ENCODE data around the gene CCDC170.

Gene CCDC170

GRCh38 chr6:151609146-151609902 lies 115.5 kb downstream of the CCDC170 start:
- Mint-ChIP-seq H3K36me3 (ENCODE audit: low read depth) (no peaks in the 10 kb centered on the region), H3K9me3 (no peaks in the 10 kb centered on the region), H3K4me1 (ENCODE audit: low read depth) (no peaks in the 10 kb centered on the region), H3K27ac (no peak overlapping the region), H3K4me3 (no peak overlapping the region), H3K27me3 (peaks cover 45% of the 10 kb centered on the region)
- DNase-seq: no peak

GRCh38 chr6:151610326-151610725 lies 116.5 kb downstream of the CCDC170 start:
- Mint-ChIP-seq H3K27ac (no peak overlapping the region), H3K4me3 (no peak overlapping the region), H3K36me3 (ENCODE audit: low read depth) (no peaks in the 10 kb centered on the region), H3K4me1 (ENCODE audit: low read depth) (no peaks in the 10 kb centered on the region), H3K9me3 (no peaks in the 10 kb centered on the region), H3K27me3 (peaks cover 46% of the 10 kb centered on the region)
- DNase-seq: no peak

DNA sequence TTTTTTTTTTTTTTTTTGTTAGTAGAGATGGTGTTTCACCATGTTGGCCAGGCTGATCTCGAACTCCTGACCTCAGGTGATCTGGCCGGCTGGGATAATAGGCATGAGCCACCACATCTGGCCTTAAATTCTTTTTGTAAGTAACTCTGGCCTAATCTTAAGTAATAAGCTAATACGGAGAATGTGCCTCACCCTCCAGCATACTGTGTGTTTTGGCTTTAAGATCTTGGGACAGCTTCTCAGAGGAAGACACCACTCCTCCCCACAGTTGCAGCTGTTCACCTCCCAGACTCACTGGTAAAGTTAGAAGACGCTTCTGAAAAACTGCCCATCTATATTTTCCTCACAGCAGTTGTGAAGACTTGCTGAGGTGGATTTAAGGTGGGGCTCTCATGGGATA lies 120.8 kb downstream of the CCDC170 start:
- Mint-ChIP-seq H3K4me3 (no peak overlapping the region), H3K36me3 (ENCODE audit: low read depth) (no peaks in the 10 kb centered on the region), H3K9me3 (no peaks in the 10 kb centered on the region), H3K27ac (no peak overlapping the region), H3K27me3 (peaks cover 45% of the 10 kb centered on the region), H3K4me1 (ENCODE audit: low read depth) (no peaks in the 10 kb centered on the region)
- DNase-seq: no peak

DNA sequence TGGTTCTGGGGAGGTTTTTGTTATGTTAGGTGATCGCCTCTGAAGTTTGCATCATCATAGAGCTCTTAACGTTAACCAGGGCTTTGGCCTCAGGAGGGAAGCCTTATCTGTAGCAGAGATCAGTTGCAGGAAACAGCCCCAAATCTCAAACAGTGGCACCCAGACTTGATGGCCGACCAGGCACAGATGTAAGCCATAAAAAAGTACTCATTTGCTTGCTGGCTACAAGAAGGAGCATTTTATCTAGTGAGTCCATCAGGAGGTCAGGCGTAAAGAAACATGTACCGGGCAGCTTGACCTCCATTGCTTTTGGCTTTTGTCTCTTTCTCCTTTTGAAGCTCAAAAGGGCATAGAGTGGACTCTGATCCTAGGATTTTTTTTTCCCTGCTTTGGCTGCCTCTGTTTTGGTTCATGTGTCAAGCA lies 122.3 kb downstream of the CCDC170 start:
- H3K4me1 Mint-ChIP-seq (ENCODE audit: low read depth): no peaks in the 10 kb centered on the region
- H3K27me3 Mint-ChIP-seq: peaks cover 39% of the 10 kb centered on the region
- H3K36me3 Mint-ChIP-seq (ENCODE audit: low read depth): no peaks in the 10 kb centered on the region
- no peak for DNase-seq
- H3K27ac Mint-ChIP-seq: no peak overlapping the region
- no peak overlapping the region for H3K4me3 Mint-ChIP-seq
- no peaks in the 10 kb centered on the region for H3K9me3 Mint-ChIP-seq

- no peak overlapping the region for H3K27ac Mint-ChIP-seq
- peaks cover 41% of the 10 kb centered on the region for H3K27me3 Mint-ChIP-seq
- no peaks in the 10 kb centered on the region for H3K9me3 Mint-ChIP-seq
- no peak overlapping the region for H3K4me3 Mint-ChIP-seq
- no peak for DNase-seq
- no peaks in the 10 kb centered on the region for H3K4me1 Mint-ChIP-seq (ENCODE audit: low read depth)
- H3K36me3 Mint-ChIP-seq (ENCODE audit: low read depth): no peaks in the 10 kb centered on the region
These were observed 122.8 kb downstream of the CCDC170 start for GRCh38 chr6:151616600-151616999.

DNA sequence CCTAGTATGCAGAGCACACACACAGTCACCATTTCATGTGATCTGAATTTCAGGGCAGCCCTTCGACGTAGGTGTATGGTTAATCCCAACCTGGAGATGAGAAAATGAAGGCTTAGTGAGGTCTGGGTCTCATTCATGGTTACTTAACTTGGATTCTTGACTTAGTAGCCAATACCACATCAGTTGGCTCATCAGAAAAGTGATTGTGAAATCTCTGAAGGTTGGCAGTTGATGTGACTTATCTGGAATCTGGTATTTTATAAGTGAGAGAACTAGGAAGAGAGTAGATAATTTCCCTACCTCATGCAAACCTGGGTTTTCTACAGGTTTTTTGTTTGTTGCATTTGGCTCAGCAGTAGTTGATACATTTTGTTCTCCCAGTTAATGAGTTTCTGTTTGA lies 123.7 kb downstream of the CCDC170 start:
- Mint-ChIP-seq H3K4me3 (no peak overlapping the region), H3K9me3 (no peaks in the 10 kb centered on the region), H3K27ac (no peak overlapping the region), H3K4me1 (ENCODE audit: low read depth) (no peaks in the 10 kb centered on the region), H3K36me3 (ENCODE audit: low read depth) (no peaks in the 10 kb centered on the region), H3K27me3 (peaks cover 37% of the 10 kb centered on the region)
- DNase-seq: no peak

DNA sequence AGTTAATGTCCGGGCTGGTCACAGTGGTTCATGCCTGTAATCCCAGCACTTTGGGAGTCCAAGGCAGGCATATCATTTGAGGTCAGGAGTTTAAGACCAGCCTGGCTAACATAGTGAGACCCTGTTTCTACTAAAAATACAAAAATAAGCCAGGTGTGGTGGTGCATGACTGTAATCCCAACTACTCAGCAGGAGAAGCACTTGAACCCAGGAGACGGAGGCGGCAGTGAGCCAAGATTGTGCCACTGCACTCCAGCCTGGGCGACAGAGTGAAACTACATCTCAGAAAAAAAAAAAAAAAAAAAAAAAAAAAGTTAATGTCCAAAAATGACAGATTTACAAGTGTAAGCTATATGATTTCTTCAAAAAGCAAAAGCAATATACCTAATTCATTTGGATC lies 124.9 kb downstream of the CCDC170 start:
- Mint-ChIP-seq H3K4me3 (no peak overlapping the region), H3K4me1 (ENCODE audit: low read depth) (no peaks in the 10 kb centered on the region), H3K27me3 (peaks cover 35% of the 10 kb centered on the region), H3K27ac (no peak overlapping the region), H3K9me3 (no peaks in the 10 kb centered on the region), H3K36me3 (ENCODE audit: low read depth) (no peaks in the 10 kb centered on the region)
- no peak for DNase-seq

DNA sequence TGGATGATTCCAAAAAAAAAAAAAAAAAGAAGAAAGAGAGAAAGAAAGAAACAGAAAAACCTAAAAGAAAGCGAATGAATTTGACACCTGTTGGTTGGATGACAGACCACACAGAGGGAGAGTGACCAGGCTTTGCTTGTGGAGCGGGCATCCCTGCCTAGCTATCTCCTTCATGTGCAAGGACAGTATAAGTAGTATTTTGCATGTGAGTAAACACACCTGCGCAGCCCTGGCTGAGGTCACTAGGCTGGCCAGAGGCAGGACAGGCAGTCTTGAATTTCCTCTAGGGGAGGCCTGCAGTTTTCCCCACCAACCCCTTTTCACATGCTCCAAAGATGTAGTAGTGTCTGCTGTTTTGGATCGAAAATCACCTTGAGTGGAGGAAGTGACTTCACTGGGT lies 126.4 kb downstream of the CCDC170 start:
- H3K9me3 Mint-ChIP-seq: no peaks in the 10 kb centered on the region
- no peak overlapping the region for H3K27ac Mint-ChIP-seq
- peaks cover 26% of the 10 kb centered on the region for H3K27me3 Mint-ChIP-seq
- no peak overlapping the region for H3K4me3 Mint-ChIP-seq
- H3K36me3 Mint-ChIP-seq (ENCODE audit: low read depth): no peaks in the 10 kb centered on the region
- H3K4me1 Mint-ChIP-seq (ENCODE audit: low read depth): no peaks in the 10 kb centered on the region
- no peak for DNase-seq

GRCh38 chr6:151624071-151624470 lies 130.3 kb downstream of the CCDC170 start:
- Mint-ChIP-seq H3K36me3 (ENCODE audit: low read depth) (no peaks in the 10 kb centered on the region), H3K4me1 (ENCODE audit: low read depth) (peaks cover 17% of the 10 kb centered on the region), H3K27me3 (peaks cover 12% of the 10 kb centered on the region), H3K4me3 (no peak overlapping the region), H3K9me3 (no peaks in the 10 kb centered on the region), H3K27ac (no peak overlapping the region)
- no peak for DNase-seq

GRCh38 chr6:151624481-151624880 lies 130.7 kb downstream of the CCDC170 start:
- no peak overlapping the region for H3K27ac Mint-ChIP-seq
- H3K4me3 Mint-ChIP-seq: no peak overlapping the region
- peaks cover 11% of the 10 kb centered on the region for H3K27me3 Mint-ChIP-seq
- H3K4me1 Mint-ChIP-seq (ENCODE audit: low read depth): peaks cover 17% of the 10 kb centered on the region
- H3K36me3 Mint-ChIP-seq (ENCODE audit: low read depth): no peaks in the 10 kb centered on the region
- H3K9me3 Mint-ChIP-seq: no peaks in the 10 kb centered on the region
- no peak for DNase-seq

DNA sequence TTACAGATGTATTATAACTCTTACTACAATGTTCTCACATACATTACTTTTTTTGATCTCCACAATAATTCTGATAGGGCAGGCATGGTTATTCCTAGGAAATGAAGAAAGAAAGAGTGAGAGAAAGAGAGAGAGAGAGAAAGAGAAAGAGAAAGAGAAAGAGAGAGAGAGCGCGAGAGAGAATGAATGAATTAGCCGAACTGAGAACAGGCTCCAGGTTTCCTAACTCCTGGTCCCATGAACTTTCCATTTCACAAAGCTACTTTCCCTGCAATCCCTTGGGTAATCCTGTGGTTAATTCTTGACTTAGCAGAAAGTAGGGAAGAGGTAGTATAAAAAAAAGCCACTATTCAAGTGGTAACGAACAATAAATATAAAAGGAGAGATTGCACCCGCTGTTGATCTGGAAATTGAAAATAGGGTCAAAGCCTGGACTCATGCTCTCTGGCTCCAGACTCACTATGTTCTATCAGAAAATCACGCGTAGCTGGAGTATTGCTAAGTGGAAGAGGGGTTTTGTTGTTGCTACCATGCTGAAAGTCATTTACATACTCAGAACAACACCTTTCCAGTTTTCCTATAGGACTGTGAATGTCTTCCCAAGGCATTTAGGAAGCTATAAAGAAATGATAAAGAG lies 131.2 kb downstream of the CCDC170 start:
- Mint-ChIP-seq H3K4me1 (ENCODE audit: low read depth) (peaks cover 17% of the 10 kb centered on the region), H3K27ac (no peak overlapping the region), H3K27me3 (peaks cover 10% of the 10 kb centered on the region), H3K36me3 (ENCODE audit: low read depth) (no peaks in the 10 kb centered on the region), H3K4me3 (no peak overlapping the region), H3K9me3 (no peaks in the 10 kb centered on the region)
- DNase-seq: no peak

- H3K27ac Mint-ChIP-seq: peak overlapping the region; percentile 60
- peaks cover 24% of the 10 kb centered on the region for H3K27me3 Mint-ChIP-seq
- H3K4me3 Mint-ChIP-seq: no peak overlapping the region
- H3K4me1 Mint-ChIP-seq (ENCODE audit: low read depth): peaks cover 17% of the 10 kb centered on the region
- no peak for DNase-seq
- no peaks in the 10 kb centered on the region for H3K36me3 Mint-ChIP-seq (ENCODE audit: low read depth)
- H3K9me3 Mint-ChIP-seq: no peaks in the 10 kb centered on the region
These were observed 134.1 kb downstream of the CCDC170 start for GRCh38 chr6:151627689-151628444.

GRCh38 chr6:151629791-151630190 lies 136.0 kb downstream of the CCDC170 start:
- H3K27ac Mint-ChIP-seq: no peak overlapping the region
- no peaks in the 10 kb centered on the region for H3K36me3 Mint-ChIP-seq (ENCODE audit: low read depth)
- H3K27me3 Mint-ChIP-seq: peaks cover 32% of the 10 kb centered on the region
- H3K4me1 Mint-ChIP-seq (ENCODE audit: low read depth): peaks cover 20% of the 10 kb centered on the region
- H3K4me3 Mint-ChIP-seq: no peak overlapping the region
- no peaks in the 10 kb centered on the region for H3K9me3 Mint-ChIP-seq
- no peak for DNase-seq

- Mint-ChIP-seq H3K36me3 (ENCODE audit: low read depth) (no peaks in the 10 kb centered on the region), H3K4me1 (ENCODE audit: low read depth) (peaks cover 20% of the 10 kb centered on the region), H3K9me3 (no peaks in the 10 kb centered on the region), H3K4me3 (no peak overlapping the region), H3K27me3 (peaks cover 32% of the 10 kb centered on the region), H3K27ac (no peak overlapping the region)
- DNase-seq: no peak
These were observed 136.6 kb downstream of the CCDC170 start for GRCh38 chr6:151630387-151630786.

Measured in activated T-cell treated with anti-CD3 and anti-CD28 coated beads, Interleukin-2, amount 50 U/mL, for 24 hours (primary cell).